Panc1 (cell line): ENCODE data around the gene ERFL. TPM values are rescaled to one million over a fixed set of nuclear protein-coding genes. Genes with fewer than 3 reads are reported as not detected.

Experiments
- ATAC-seq: fragments of 200-7000 bp; cut with Tn5 transposase; 2 replicates; pipeline ENCODE4 v1.9.1; 2020; ENCODE audit warnings: mild to moderate bottlenecking, moderate library complexity
- BruUV-seq: library from RNA; stranded (reverse); fragments of 400-500 nt; replicated peaks from 2 replicates; lab custom pipeline; 2021; lab: Mats Ljungman, UMichigan
- CTCF ChIA-PET: fragments of 300-600 bp; sonication (Branson Sonifier 250); formaldehyde crosslinking; loops from one replicate; lab custom pipeline; 2022; ENCODE audit warnings: antibody characterized with exemption; lab: Charles Lee
- POLR2A ChIA-PET: fragments of 300-600 bp; sonication (Branson Sonifier 250); formaldehyde crosslinking; loops from one replicate; lab custom pipeline; 2022; ENCODE audit warnings: antibody characterized with exemption; lab: Charles Lee
- DNase-seq: peaks from one replicate; pipeline ENCODE4 v3.0.0-alpha.2; 2010; ENCODE audit warnings: low read depth, low spot score
- H3K27ac ChIP-seq: 2 replicates; pipeline ENCODE4 v1.5.1; 2011; ENCODE audit warnings: mild to moderate bottlenecking, low read length, inconsistent platforms
- H3K27me3 ChIP-seq: fragments of 200-500 bp; sonication (Bioruptor generic); 2 replicates; pipeline ENCODE4 v1.6.0; 2014; ENCODE audit warnings: low read length, inconsistent platforms; ENCODE audit not compliant: control insufficient read depth, insufficient read depth
- H3K36me3 ChIP-seq: fragments of 200-500 bp; sonication (Bioruptor generic); 2 replicates; pipeline ENCODE4 v1.5.1; 2014; ENCODE audit warnings: inconsistent platforms, mild to moderate bottlenecking, low read length, moderate library complexity; ENCODE audit not compliant: control insufficient read depth, insufficient read depth
- H3K4me1 ChIP-seq: 2 replicates; pipeline ENCODE4 v1.5.1; 2011; ENCODE audit warnings: inconsistent platforms, mild to moderate bottlenecking, low read length, moderate library complexity; ENCODE audit not compliant: control insufficient read depth, insufficient read depth
- H3K4me3 ChIP-seq, 2 experiments: 2 replicates each; pipeline ENCODE4 v1.5.1; 2011 to 2012; ENCODE audit warnings: low read depth in 2 of 2, low read length in 2 of 2, mild to moderate bottlenecking in 2 of 2, inconsistent platforms in 1 of 2, moderate library complexity in 1 of 2
- H3K9me3 ChIP-seq: fragments of 200-500 bp; sonication (Bioruptor generic); 2 replicates; pipeline ENCODE4 v1.5.1; 2014; ENCODE audit warnings: low read depth, mild to moderate bottlenecking, inconsistent platforms, low read length, moderate library complexity; ENCODE audit not compliant: control insufficient read depth, insufficient read depth
- CTCF ChIP-seq: fragments of 450-650 bp; IDR thresholded peaks from 2 replicates; pipeline ENCODE4 v1.5.1; 2017; ENCODE audit warnings: mild to moderate bottlenecking
- POLR2AphosphoS5 ChIP-seq: IDR thresholded peaks from 2 replicates; pipeline ENCODE4 v1.6.1; 2012; ENCODE audit warnings: mild to moderate bottlenecking, low read depth, low read length, moderate library complexity
- REST ChIP-seq, 2 experiments: IDR thresholded peaks; 2 replicates each; pipeline ENCODE4 v1.6.1; 2011 to 2012; ENCODE audit warnings: low read depth in 2 of 2, control low read depth in 1 of 2, low read length in 1 of 2, mild to moderate bottlenecking in 1 of 2, moderate library complexity in 1 of 2; ENCODE audit not compliant: insufficient read depth in 1 of 2
- SIN3A ChIP-seq: IDR thresholded peaks from 2 replicates; pipeline ENCODE4 v1.6.1; 2012; ENCODE audit warnings: low read depth, mild to moderate bottlenecking, low read length, moderate library complexity, borderline replicate concordance; ENCODE audit not compliant: insufficient read depth
- TCF7L2 ChIP-seq: IDR thresholded peaks from 2 replicates; pipeline ENCODE4 v1.6.1; 2011; ENCODE audit warnings: mild to moderate bottlenecking, low read depth, low read length, inconsistent platforms
- in situ Hi-C: cut with HindIII; loops from 2 replicates; pipeline ENCODE4 v1.10.0; 2016; ENCODE audit warnings: low sequenced_read_pairs, low pct_unique_long_range_greater_than_20kb
- intact Hi-C: fragments of 100-400 bp; cut with micrococcal nuclease; formaldehyde crosslinking; loops from one replicate; pipeline ENCODE4 v1.10.0; 2022; ENCODE audit not compliant: unreplicated experiment
- total RNA-seq: library from RNA; stranded (reverse); gene quantifications from one replicate; pipeline ENCODE4 v1.2.1, GENCODE V29; 2021; ENCODE audit not compliant: unreplicated experiment

Gene ERFL
- total RNA-seq, 1 experiment from 2014 or later = 0.18 TPM

DNA sequence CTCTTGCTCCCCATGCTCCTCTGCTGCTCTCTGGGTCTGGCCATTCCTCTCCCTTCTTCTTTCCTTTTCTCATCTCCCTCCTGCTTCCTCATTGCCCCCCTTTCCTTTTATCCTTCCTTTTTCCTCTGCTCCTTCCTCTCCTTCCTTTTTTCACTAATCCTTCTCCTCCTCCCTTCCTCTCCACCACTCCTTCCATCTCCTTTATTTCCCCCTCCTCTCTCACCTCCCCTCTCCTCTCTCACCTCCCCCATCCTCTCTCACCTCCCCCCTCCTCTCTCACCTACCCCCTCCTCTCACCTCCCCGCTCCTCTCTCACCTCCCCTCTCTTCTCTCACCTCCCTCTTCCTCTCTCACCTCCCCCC is 31.7 kb downstream of the ERFL start:
- no peak for DNase-seq
- CTCF ChIA-PET = interaction anchor here (0.6 kb wide), 1 partner anchor 309 kb away, joined by 3 read pairs; no protein-coding TSS in a partner anchor

DNA sequence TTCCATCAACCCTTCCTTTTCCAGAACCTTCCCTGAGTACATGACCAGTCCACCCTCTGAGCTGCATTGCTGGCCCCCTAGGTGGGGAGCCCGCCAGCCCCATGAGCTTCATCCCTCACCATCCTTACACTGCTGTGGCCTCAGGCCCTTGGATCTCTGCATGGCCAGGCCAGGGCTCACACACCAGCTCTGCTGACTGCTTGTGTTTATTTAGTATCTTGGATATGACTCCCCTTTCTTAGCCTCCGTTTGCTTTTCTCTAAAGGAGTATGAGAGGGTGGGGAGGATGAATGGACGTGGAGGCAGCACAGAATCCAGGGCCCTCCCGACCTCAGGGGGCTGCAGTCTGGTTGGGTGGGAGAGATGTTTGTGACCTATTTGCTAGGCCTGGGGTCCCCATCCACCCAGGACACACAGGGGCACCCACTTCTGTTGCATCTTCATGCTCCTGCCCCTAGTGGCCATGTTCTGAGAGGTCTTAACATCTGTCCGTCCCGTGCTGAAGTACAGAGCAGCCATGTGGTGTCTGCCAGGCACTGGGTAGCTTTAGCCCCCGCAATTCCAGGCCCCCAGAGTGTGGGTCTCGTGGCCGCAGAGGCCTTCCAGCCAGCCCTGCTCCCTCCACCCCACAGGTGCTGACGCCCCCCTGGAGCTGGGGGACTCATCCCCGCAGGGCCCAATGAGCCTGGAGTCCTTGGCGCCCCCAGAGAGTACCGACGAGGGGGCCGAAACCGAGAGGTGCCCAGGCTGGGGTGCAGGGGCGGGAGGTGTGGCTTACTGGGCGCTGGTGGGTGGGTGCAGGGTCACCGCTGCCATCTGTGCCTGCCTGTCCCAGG is 32.3 kb downstream of the ERFL start:
- no TSS peak for BruUV-seq
- no peak overlapping the region for H3K4me3 ChIP-seq
- ChIA-PET CTCF (interaction anchor here (0.5 to 0.6 kb wide), 2 partner anchors 34 to 308 kb away, joined by 3 read pairs; no protein-coding TSS in a partner anchor), POLR2A (no interaction called here)
- H3K4me1 ChIP-seq = no peaks in the 10 kb centered on the region; the same call in 1 of the 2 replicates
- H3K27me3 ChIP-seq = no peaks in the 10 kb centered on the region
- intact Hi-C loops = no loop called here
- peak; percentile 74 for ATAC-seq
- DNase-seq = no peak
- in situ Hi-C loops = no loop called here
- H3K27ac ChIP-seq = no peak overlapping the region
- H3K36me3 ChIP-seq = no peaks in the 10 kb centered on the region
- no peaks in the 10 kb centered on the region for H3K9me3 ChIP-seq
- TF ChIP-seq SIN3A = no peak
- TF ChIP-seq POLR2AphosphoS5 = no peak
- no peak for TF ChIP-seq REST (IDR thresholded peaks at IDR 0.05; ENCODE audit: insufficient read depth in 1 of 2, low read depth in 2 of 2, low read length in 1 of 2)
- TF ChIP-seq TCF7L2 = no peak

More for the DNA sequence above, 31.7 kb downstream of the ERFL start:
- TF ChIP-seq SIN3A (no peak), POLR2AphosphoS5 (no peak), CTCF (no peak), REST (IDR thresholded peaks at IDR 0.05; ENCODE audit: insufficient read depth in 1 of 2, low read depth in 2 of 2, low read length in 1 of 2) (no peak), TCF7L2 (no peak)
- POLR2A ChIA-PET = no interaction called here
- Histone ChIP-seq H3K27me3 (no peaks in the 10 kb centered on the region), H3K9me3 (no peaks in the 10 kb centered on the region), H3K27ac (no peak overlapping the region), H3K4me3 (no peak overlapping the region), H3K4me1 (no peaks in the 10 kb centered on the region; the same call in 1 of the 2 replicates), H3K36me3 (no peaks in the 10 kb centered on the region)
- intact Hi-C loops (no loop called here), in situ Hi-C loops (no loop called here)
- ATAC-seq = no peak
- no TSS peak for BruUV-seq
